ENCODE results near the gene OLFML2B.

DNA sequence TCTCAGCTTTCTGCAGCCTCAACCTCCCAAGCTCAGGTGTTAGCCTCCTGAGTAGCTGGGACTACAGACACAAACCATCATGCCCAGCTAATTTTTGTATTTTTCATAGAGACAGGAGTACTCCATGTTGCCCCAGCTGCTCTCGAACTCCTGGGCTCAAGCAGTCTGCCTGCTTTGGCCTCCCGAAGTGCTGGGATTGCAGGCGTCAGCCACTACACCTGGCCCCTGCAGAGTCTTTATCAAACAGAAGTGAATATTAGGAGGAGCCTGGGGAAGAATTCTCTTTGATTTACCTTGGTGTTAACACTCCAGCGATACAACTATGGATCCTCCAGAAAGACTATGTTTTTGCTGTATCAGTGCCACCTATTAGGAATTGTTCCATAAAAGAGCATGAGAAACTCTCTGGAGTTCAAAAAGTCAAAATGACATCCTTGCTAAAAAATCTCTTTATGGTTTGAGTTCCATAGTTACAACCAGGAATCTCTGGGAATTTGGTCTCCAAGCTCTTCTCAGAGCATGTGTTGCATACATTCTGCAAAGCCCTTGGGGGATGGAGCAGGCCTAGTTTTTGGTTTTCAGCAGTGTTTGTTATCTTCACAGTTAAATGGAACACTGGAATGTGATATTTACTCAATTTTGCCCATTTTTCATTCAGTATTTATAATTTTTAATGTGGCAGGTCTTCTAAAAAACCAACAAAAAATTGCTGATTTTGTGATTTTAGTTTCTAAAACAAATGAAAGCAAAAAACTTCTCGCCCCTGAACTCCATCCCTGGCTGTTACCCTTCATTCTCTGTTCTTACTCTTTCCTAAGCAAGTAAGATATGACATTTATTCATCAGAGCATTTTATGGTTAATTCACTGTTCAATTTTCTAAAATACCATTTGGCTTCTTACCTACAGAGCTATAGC, 77.3 kb downstream of the OLFML2B start:
- TF ChIP-seq, protein P1, sequence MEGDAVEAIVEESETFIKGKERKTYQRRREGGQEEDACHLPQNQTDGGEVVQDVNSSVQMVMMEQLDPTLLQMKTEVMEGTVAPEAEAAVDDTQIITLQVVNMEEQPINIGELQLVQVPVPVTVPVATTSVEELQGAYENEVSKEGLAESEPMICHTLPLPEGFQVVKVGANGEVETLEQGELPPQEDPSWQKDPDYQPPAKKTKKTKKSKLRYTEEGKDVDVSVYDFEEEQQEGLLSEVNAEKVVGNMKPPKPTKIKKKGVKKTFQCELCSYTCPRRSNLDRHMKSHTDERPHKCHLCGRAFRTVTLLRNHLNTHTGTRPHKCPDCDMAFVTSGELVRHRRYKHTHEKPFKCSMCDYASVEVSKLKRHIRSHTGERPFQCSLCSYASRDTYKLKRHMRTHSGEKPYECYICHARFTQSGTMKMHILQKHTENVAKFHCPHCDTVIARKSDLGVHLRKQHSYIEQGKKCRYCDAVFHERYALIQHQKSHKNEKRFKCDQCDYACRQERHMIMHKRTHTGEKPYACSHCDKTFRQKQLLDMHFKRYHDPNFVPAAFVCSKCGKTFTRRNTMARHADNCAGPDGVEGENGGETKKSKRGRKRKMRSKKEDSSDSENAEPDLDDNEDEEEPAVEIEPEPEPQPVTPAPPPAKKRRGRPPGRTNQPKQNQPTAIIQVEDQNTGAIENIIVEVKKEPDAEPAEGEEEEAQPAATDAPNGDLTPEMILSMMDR (IDR thresholded peaks at IDR 0.05), result no peak
- TF ChIP-seq POLR2A (IDR thresholded peaks at IDR 0.05), result no peak
